Activated CD4-positive, alpha-beta memory T cell treated with anti-CD3 and anti-CD28 coated beads for 36 hours (primary cell): ENCODE measurements around the gene PLXDC2. TPM values are rescaled to one million over a fixed set of nuclear protein-coding genes. Genes with fewer than 3 reads are reported as not detected.

Source experiments
- CTCF ChIA-PET: fragments of 350-600 bp; sonication (Branson Sonifier 250); formaldehyde crosslinking; loops from one replicate; lab custom pipeline; 2021; ENCODE audit warnings: antibody characterized with exemption, inconsistent platforms; lab: Charles Lee
- POLR2A ChIA-PET: fragments of 350-600 bp; sonication (Branson Sonifier 250); formaldehyde crosslinking; loops from one replicate; lab custom pipeline; 2021; ENCODE audit warnings: antibody characterized with exemption; lab: Charles Lee
- DNase-seq: peaks from one replicate; pipeline ENCODE4 v3.0.0-alpha.2; 2020
- H3K27ac Mint-ChIP-seq: one replicate; pipeline ENCODE4 v1.8.0; 2021; ENCODE audit warnings: mixed read lengths
- H3K27me3 Mint-ChIP-seq: one replicate; pipeline ENCODE4 v1.8.0; 2021; ENCODE audit warnings: mixed read lengths
- H3K36me3 Mint-ChIP-seq: one replicate; pipeline ENCODE4 v1.8.0; 2021; ENCODE audit warnings: mixed read lengths
- H3K4me1 Mint-ChIP-seq: one replicate; pipeline ENCODE4 v1.8.0; 2021; ENCODE audit warnings: low read depth, mixed read lengths
- H3K4me3 Mint-ChIP-seq: one replicate; pipeline ENCODE4 v1.8.0; 2021; ENCODE audit warnings: mild to moderate bottlenecking, mixed read lengths
- H3K9me3 Mint-ChIP-seq: one replicate; pipeline ENCODE4 v1.8.0; 2021; ENCODE audit warnings: mixed read lengths
- intact Hi-C: fragments of 100-400 bp; cut with micrococcal nuclease; formaldehyde crosslinking; loops from one replicate; pipeline ENCODE4 v1.15.1; 2023
- total RNA-seq, 2 experiments: library from RNA; stranded (reverse); gene quantifications; one replicate each; pipeline ENCODE4 v1.2.3, GENCODE V29; 2021

Gene PLXDC2
- total RNA-seq, 2 experiments from 2014 or later = not detected

GRCh38 chr10:19843487-19843886, 27.3 kb downstream of the PLXDC2 start:
- CTCF ChIA-PET = no interaction called here
- peaks cover 3% of the 10 kb centered on the region for H3K9me3 Mint-ChIP-seq
- intact Hi-C loops = no loop called here
- POLR2A ChIA-PET = no interaction called here
- no peak overlapping the region for H3K27ac Mint-ChIP-seq
- H3K4me1 Mint-ChIP-seq = no peaks in the 10 kb centered on the region
- no peak overlapping the region for H3K4me3 Mint-ChIP-seq
- H3K27me3 Mint-ChIP-seq = no peaks in the 10 kb centered on the region
- no peak for DNase-seq
- no peaks in the 10 kb centered on the region for H3K36me3 Mint-ChIP-seq

GRCh38 chr10:19845503-19846368, 29.5 kb downstream of the PLXDC2 start:
- no peak for DNase-seq
- Mint-ChIP-seq H3K9me3 (peaks cover 6% of the 10 kb centered on the region), H3K27me3 (no peaks in the 10 kb centered on the region), H3K27ac (no peak overlapping the region), H3K4me3 (no peak overlapping the region), H3K36me3 (no peaks in the 10 kb centered on the region), H3K4me1 (no peaks in the 10 kb centered on the region)
- CTCF ChIA-PET = no interaction called here
- intact Hi-C loops = no loop called here
- POLR2A ChIA-PET = no interaction called here

GRCh38 chr10:19847321-19847720, 31.1 kb downstream of the PLXDC2 start:
- no peak for DNase-seq
- POLR2A ChIA-PET = no interaction called here
- Mint-ChIP-seq H3K4me3 (no peak overlapping the region), H3K9me3 (peaks cover 6% of the 10 kb centered on the region), H3K4me1 (no peaks in the 10 kb centered on the region), H3K36me3 (no peaks in the 10 kb centered on the region), H3K27me3 (no peaks in the 10 kb centered on the region), H3K27ac (no peak overlapping the region)
- intact Hi-C loops = no loop called here
- CTCF ChIA-PET = no interaction called here

- CTCF ChIA-PET = no interaction called here
- Mint-ChIP-seq H3K27ac (no peak overlapping the region), H3K9me3 (peaks cover 6% of the 10 kb centered on the region), H3K27me3 (no peaks in the 10 kb centered on the region), H3K36me3 (no peaks in the 10 kb centered on the region), H3K4me3 (no peak overlapping the region), H3K4me1 (no peaks in the 10 kb centered on the region)
- intact Hi-C loops = no loop called here
- no peak for DNase-seq
- POLR2A ChIA-PET = no interaction called here
These were observed 32.2 kb downstream of the PLXDC2 start for GRCh38 chr10:19848226-19848985.

GRCh38 chr10:19853831-19854230, 37.6 kb downstream of the PLXDC2 start:
- intact Hi-C loops = no loop called here
- DNase-seq = no peak
- peaks cover 3% of the 10 kb centered on the region for H3K9me3 Mint-ChIP-seq
- no peaks in the 10 kb centered on the region for H3K4me1 Mint-ChIP-seq
- H3K27ac Mint-ChIP-seq = no peak overlapping the region
- H3K36me3 Mint-ChIP-seq = no peaks in the 10 kb centered on the region
- POLR2A ChIA-PET = no interaction called here
- CTCF ChIA-PET = no interaction called here
- no peaks in the 10 kb centered on the region for H3K27me3 Mint-ChIP-seq
- no peak overlapping the region for H3K4me3 Mint-ChIP-seq

GRCh38 chr10:19857876-19858275, 41.6 kb downstream of the PLXDC2 start:
- CTCF ChIA-PET = no interaction called here
- no peak for DNase-seq
- POLR2A ChIA-PET = no interaction called here
- no peaks in the 10 kb centered on the region for H3K27me3 Mint-ChIP-seq
- H3K4me1 Mint-ChIP-seq = no peaks in the 10 kb centered on the region
- no peaks in the 10 kb centered on the region for H3K36me3 Mint-ChIP-seq
- H3K27ac Mint-ChIP-seq = no peak overlapping the region
- H3K4me3 Mint-ChIP-seq = no peak overlapping the region
- H3K9me3 Mint-ChIP-seq = peaks cover 2% of the 10 kb centered on the region
- intact Hi-C loops = no loop called here

- ChIA-PET CTCF (no interaction called here), POLR2A (no interaction called here)
- intact Hi-C loops = no loop called here
- Mint-ChIP-seq H3K4me1 (no peaks in the 10 kb centered on the region), H3K4me3 (no peak overlapping the region), H3K9me3 (peaks cover 2% of the 10 kb centered on the region), H3K27me3 (no peaks in the 10 kb centered on the region), H3K36me3 (no peaks in the 10 kb centered on the region), H3K27ac (no peak overlapping the region)
- DNase-seq = no peak
These were observed 43.9 kb downstream of the PLXDC2 start for GRCh38 chr10:19860107-19860506.

GRCh38 chr10:19862811-19863515, 46.7 kb downstream of the PLXDC2 start:
- no peak overlapping the region for H3K4me3 Mint-ChIP-seq
- intact Hi-C loops = no loop called here
- POLR2A ChIA-PET = no interaction called here
- no peak overlapping the region for H3K27ac Mint-ChIP-seq
- H3K36me3 Mint-ChIP-seq = no peaks in the 10 kb centered on the region
- H3K4me1 Mint-ChIP-seq = no peaks in the 10 kb centered on the region
- H3K9me3 Mint-ChIP-seq = peaks cover 2% of the 10 kb centered on the region
- CTCF ChIA-PET = no interaction called here
- H3K27me3 Mint-ChIP-seq = no peaks in the 10 kb centered on the region
- no peak for DNase-seq

- intact Hi-C loops = no loop called here
- peaks cover 6% of the 10 kb centered on the region for H3K9me3 Mint-ChIP-seq
- CTCF ChIA-PET = no interaction called here
These were observed 49.4 kb downstream of the PLXDC2 start for GRCh38 chr10:19865676-19866075.

GRCh38 chr10:19869370-19869769, 53.1 kb downstream of the PLXDC2 start:
- no peak for DNase-seq
- H3K9me3 Mint-ChIP-seq = peaks cover 8% of the 10 kb centered on the region
- H3K27me3 Mint-ChIP-seq = no peaks in the 10 kb centered on the region
- H3K4me1 Mint-ChIP-seq = no peaks in the 10 kb centered on the region
- ChIA-PET CTCF (no interaction called here), POLR2A (no interaction called here)
- H3K27ac Mint-ChIP-seq = no peak overlapping the region
- no peaks in the 10 kb centered on the region for H3K36me3 Mint-ChIP-seq
- intact Hi-C loops = no loop called here
- no peak overlapping the region for H3K4me3 Mint-ChIP-seq

More at GRCh38 chr10:19865676-19866075, 49.4 kb downstream of the PLXDC2 start:
- Mint-ChIP-seq H3K36me3 (no peaks in the 10 kb centered on the region), H3K27me3 (no peaks in the 10 kb centered on the region), H3K4me3 (no peak overlapping the region), H3K4me1 (no peaks in the 10 kb centered on the region), H3K27ac (no peak overlapping the region)
- DNase-seq = no peak
- POLR2A ChIA-PET = no interaction called here

GRCh38 chr10:19872504-19873271, 56.5 kb downstream of the PLXDC2 start:
- no peak overlapping the region for H3K27ac Mint-ChIP-seq
- POLR2A ChIA-PET = no interaction called here
- no peaks in the 10 kb centered on the region for H3K27me3 Mint-ChIP-seq
- no peak for DNase-seq
- CTCF ChIA-PET = no interaction called here
- H3K9me3 Mint-ChIP-seq = peaks cover 8% of the 10 kb centered on the region
- H3K4me1 Mint-ChIP-seq = no peaks in the 10 kb centered on the region
- H3K36me3 Mint-ChIP-seq = no peaks in the 10 kb centered on the region
- no peak overlapping the region for H3K4me3 Mint-ChIP-seq
- intact Hi-C loops = no loop called here

GRCh38 chr10:19874190-19874589, 58.0 kb downstream of the PLXDC2 start:
- Mint-ChIP-seq H3K9me3 (peaks cover 5% of the 10 kb centered on the region), H3K4me3 (no peak overlapping the region), H3K36me3 (no peaks in the 10 kb centered on the region), H3K27ac (no peak overlapping the region), H3K4me1 (no peaks in the 10 kb centered on the region), H3K27me3 (no peaks in the 10 kb centered on the region)
- intact Hi-C loops = no loop called here
- CTCF ChIA-PET = no interaction called here
- POLR2A ChIA-PET = no interaction called here
- no peak for DNase-seq
